ENCODE measurements around the gene DPF3. TPM values are rescaled to one million over a fixed set of nuclear protein-coding genes. Genes with fewer than 3 reads are reported as not detected.

Gene DPF3
- polyA plus RNA-seq, 6 donors from 2014 or later, result 4.2 to 9.0 (median 6.1) TPM

DNA sequence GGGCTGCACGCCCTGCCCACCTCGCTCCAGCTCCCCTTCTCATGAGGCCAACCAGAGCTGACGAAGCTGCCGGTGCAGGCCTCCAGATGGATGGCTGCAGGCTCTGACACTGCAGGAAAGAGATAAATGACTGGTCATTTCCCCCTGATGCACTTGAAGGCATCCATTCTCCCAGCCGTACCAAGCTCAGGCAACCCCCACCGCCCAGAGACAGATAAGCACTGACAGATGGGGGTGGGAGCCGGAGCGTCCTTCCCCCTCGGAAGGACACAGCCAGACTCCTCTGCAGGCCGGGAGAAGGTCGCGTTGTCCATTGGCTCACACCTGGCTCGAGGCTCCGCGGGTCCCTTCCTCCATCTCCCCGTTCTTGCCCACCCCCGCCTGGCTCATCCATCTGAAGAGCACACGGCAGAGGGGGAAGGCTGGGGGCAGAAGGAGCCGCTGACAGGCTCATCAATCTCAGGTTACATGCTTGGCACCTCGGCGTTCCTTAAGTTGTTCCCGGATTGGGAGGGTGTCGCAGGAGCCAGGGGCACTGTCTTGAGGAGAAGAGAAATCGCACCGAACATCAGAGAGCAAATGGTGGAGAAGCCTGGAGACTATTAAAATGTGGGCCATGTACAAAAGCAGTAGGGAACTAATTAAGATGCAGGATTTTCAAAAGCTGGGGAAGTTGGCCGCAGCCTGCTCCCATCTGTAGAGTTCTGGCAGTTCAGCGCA lies 151.6 kb downstream of the DPF3 start:
- DNase-seq (no peak), ATAC-seq (ENCODE audit: low read depth in 2 of 2) (no peak)
- peak overlapping the region in 1 of 6 donors; percentile 49 for H3K27ac Mint-ChIP-seq
- no peaks in the 10 kb centered on the region for H3K27me3 Mint-ChIP-seq
- peaks cover 0 to 8% (median 4%) of the 10 kb centered on the region in 3 donors for H3K4me1 Mint-ChIP-seq
- H3K9me3 Mint-ChIP-seq, result peaks cover 0 to 2% (median 0%) of the 10 kb centered on the region in 7 donors
- H3K36me3 Mint-ChIP-seq, result peaks cover 6 to 21% of the 10 kb centered on the region in 2 donors
- H3K4me3 Mint-ChIP-seq, result no peak overlapping the region

DNA sequence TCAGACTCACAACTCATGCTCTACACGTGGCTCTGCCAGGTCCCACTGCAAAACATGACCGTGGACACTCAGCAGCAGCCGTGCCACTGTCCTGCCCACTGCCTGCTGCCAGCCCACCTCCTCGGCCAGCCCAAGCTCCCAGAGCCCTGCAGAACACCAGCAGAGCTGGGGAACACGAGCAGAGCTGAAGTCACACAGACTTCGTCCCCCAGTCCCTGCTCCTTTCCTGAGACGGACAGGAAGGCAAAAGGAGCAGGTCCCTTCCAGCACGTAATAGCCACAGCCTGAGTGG lies 152.1 kb downstream of the DPF3 start:
- Mint-ChIP-seq H3K27me3 (no peaks in the 10 kb centered on the region), H3K4me3 (no peak overlapping the region), H3K36me3 (peaks cover 6 to 16% of the 10 kb centered on the region in 2 donors), H3K4me1 (peaks cover 0 to 8% (median 4%) of the 10 kb centered on the region in 3 donors), H3K27ac (no peak overlapping the region), H3K9me3 (peaks cover 0 to 2% (median 0%) of the 10 kb centered on the region in 7 donors)
- DNase-seq (no peak), ATAC-seq (ENCODE audit: low read depth in 2 of 2) (no peak)

DNA sequence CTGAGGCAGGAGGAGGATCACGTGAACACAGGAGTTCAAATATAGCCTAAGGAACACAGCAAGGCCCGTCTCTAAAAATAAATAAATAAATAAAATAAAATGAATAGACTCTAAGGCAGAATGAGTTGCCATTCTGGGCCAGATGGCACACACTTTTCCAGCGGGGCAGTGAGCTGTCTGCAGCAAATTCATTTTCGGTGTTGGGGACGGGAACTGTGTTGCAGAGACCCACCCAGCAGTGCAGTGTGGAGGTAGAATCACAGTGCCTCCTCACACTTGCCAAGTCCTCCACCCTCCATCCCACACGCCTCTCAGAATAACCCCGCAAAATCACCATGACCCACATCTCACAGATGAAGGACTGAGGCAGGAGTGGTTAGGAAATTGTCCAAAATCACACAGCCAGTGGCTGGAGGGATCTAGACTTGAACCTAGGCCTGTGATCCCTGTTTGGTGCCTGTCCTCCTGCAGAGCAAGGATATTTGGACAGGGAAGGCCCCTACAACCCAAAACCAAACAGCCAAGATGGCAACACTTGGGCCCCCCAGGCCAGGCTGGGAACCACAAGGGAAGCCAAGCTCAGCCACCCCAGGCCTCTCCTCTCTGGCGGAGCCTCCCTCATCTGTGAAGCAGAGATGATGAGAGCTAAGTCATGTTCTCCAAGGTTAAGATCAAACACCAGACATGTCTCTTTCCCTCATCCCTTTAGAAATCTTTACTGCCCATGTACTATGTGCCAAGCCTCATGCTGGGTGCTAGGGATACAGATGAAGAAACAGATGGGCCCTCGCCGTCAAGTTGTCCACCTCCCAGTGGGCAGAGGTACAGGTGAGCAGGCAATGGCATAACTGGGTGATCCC lies 152.7 kb downstream of the DPF3 start:
- Mint-ChIP-seq H3K27ac (peak overlapping the region in 1 of 6 donors; percentile 69), H3K36me3 (peaks cover 6 to 15% of the 10 kb centered on the region in 2 donors), H3K27me3 (no peaks in the 10 kb centered on the region), H3K4me3 (no peak overlapping the region), H3K9me3 (peaks cover 0 to 2% (median 0%) of the 10 kb centered on the region in 7 donors), H3K4me1 (peaks cover 0 to 8% (median 4%) of the 10 kb centered on the region in 3 donors)
- DNase-seq (no peak), ATAC-seq (ENCODE audit: low read depth in 2 of 2) (no peak)

DNA sequence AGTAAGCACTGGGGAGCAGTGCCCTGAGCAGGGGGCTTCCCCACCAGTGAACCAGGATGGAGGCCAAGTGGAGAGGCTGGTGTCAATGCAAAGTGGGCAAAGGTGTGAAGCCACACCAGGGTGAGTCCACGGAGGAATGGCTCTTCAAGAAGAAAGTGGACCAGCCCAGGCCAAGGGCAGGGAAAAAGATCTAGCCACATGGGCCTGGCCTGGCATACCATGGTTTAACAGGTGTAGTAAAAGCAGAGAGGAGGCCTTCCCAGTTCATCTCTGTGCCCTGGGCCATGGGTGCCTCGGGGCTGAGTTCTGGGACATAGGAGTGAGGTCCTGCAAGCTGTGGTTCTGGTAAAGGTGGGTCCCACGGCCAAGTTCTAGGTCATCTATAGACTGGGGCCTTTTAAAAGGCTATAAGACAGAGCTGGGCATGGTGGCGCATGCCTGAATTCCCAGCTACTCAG lies 153.4 kb downstream of the DPF3 start:
- peaks cover 0 to 2% (median 0%) of the 10 kb centered on the region in 7 donors for H3K9me3 Mint-ChIP-seq
- ATAC-seq (ENCODE audit: low read depth in 2 of 2) (no peak), DNase-seq (no peak)
- peak overlapping the region in 2 of 6 donors; percentile 69 to 72 for H3K27ac Mint-ChIP-seq
- H3K4me3 Mint-ChIP-seq, result no peak overlapping the region
- H3K4me1 Mint-ChIP-seq, result peaks cover 0 to 8% (median 4%) of the 10 kb centered on the region in 3 donors
- no peaks in the 10 kb centered on the region for H3K27me3 Mint-ChIP-seq
- H3K36me3 Mint-ChIP-seq, result peaks cover 2 to 15% of the 10 kb centered on the region in 2 donors

DNA sequence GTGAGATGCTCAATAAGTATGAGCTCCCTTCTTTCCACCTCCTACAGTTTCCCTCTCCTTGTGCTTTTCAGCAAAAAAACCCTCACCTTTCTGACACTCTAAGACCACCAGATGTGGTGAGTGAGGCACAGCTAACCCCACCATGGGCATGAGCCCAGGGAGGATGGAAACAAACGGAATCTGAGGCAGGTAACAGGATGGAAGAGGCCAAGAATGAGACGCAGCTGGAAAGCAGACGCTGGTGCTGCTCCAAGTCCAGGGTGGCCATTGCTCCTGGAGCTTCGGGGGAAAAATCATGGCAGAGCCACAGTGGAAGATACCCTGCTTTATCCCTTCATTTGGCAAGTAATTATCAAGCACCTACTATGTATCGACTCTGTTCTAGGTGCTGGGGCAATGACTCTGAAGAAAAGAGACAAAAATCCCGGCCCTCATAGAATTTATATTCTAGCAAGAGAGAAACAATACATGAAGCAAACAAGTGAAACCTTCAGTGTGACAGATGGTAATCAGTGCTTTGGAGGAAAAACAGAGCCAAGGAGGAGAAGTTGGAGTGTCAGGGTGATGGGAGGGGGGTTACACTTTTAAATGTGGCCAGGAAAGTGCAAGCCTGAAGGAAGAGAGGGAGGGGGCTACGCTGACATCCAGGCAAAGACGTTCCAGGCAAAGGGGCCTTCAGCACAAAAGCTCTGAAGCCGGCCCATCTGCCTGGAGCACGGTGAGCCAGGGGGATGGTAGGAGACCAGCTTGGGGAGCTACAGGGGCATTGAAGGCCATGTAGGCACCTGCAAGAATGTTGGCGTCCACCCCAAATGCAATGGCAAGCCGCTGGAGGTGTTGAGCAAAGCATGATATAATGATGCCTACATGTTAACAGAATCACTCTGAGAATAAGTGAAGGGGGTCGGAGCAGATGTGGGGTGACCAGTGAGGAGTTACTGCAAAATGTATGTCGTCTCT lies 154.2 kb downstream of the DPF3 start:
- Mint-ChIP-seq H3K4me1 (peaks cover 0 to 8% (median 3%) of the 10 kb centered on the region in 3 donors), H3K27ac (peak overlapping the region in 3 of 6 donors; percentile 65 to 81 (median 72))
- no peak for DNase-seq

DNA sequence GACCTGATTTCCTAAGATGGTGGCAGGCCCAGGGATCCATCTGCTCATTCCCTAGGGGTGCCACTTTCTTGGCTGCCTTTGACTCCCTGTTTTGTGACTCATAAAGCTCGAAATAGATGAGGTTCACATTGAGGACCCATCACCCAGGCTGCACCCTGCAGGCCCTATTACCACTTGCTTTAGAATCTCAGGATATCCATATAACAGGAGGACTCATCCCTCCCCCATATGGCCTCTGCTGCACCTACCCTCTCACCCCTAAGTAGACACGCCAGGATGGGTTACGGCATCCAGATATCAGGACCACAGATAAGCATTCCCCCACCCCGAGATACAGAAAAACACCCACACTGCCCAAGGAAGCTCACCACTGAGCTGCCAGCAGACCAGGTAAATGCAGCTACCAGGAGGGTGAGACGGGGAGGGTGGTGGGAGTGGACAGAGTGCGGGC lies 155.7 kb downstream of the DPF3 start:
- DNase-seq (no peak), ATAC-seq (ENCODE audit: low read depth in 2 of 2) (no peak)
- Mint-ChIP-seq H3K27me3 (no peaks in the 10 kb centered on the region), H3K9me3 (no peaks in the 10 kb centered on the region), H3K4me3 (no peak overlapping the region), H3K27ac (no peak overlapping the region), H3K4me1 (peaks cover 0 to 11% (median 2%) of the 10 kb centered on the region in 3 donors), H3K36me3 (peaks cover 0 to 15% of the 10 kb centered on the region in 2 donors)

More for the DNA sequence above, 154.2 kb downstream of the DPF3 start:
- Mint-ChIP-seq H3K27me3 (no peaks in the 10 kb centered on the region), H3K4me3 (no peak overlapping the region), H3K36me3 (peaks cover 0 to 15% of the 10 kb centered on the region in 2 donors), H3K9me3 (no peaks in the 10 kb centered on the region)
- no peak for ATAC-seq (ENCODE audit: low read depth in 2 of 2)

DNA sequence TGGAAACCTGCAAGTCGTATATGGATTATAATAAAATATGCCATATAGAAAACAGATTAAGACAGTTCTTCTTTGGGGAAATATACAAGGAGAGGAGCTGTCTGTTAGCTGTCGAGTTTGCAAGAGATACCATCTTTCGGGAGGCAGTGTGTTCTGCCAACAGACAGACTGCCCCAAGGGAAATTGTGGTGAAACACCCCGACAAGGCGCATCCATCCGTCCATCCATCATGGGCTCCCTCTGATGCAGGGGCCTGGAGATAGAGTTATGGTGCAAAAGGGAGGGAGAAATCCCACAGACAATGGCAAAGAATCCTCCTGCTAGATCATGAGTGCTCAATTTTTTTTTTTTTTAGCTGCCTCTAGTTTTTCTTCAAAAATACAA lies 156.3 kb downstream of the DPF3 start:
- no peaks in the 10 kb centered on the region for H3K9me3 Mint-ChIP-seq
- peak overlapping the region in 1 of 6 donors; percentile 30 for H3K27ac Mint-ChIP-seq
- peaks cover 0 to 15% of the 10 kb centered on the region in 2 donors for H3K36me3 Mint-ChIP-seq
- H3K27me3 Mint-ChIP-seq, result no peaks in the 10 kb centered on the region
- H3K4me3 Mint-ChIP-seq, result no peak overlapping the region
- peaks cover 4 to 17% (median 8%) of the 10 kb centered on the region in 3 donors for H3K4me1 Mint-ChIP-seq
- ATAC-seq (ENCODE audit: low read depth in 2 of 2) (no peak), DNase-seq (no peak)

DNA sequence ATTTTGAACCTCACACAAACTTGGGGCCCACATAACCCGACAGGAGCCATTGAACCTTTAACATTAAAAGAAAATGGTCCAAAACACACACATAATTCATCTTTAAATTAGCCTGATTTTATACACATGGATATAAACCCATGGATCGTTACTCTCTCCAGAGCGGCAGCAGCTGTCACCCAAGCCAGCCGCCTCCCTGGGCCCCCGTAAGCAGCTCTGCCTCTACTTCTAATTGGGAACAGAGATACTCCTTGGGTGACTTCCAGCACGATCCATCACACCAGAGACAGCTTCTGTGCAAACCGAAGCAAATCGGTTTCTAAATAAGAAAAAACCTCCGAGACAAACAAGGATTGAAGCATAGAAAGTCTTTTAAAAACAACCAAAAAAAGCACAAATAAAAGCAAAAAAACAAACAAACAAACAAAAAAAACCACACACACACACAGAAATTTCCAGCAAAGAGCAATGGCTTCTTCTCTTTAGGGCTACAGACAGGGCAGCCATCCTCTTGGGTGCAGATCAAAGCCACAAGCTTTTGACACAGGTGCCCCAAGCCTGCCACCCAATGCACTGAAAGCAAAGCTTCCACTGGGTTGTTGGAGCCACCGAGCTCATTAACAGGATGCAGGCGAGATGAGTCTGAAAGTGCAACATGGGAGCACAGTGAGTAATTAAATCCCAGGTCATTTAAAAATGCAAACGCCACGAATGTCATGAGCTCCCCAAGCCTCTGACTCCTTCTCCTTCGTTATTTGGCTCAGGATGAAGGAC lies 156.9 kb downstream of the DPF3 start:
- Mint-ChIP-seq H3K36me3 (peaks cover 0 to 15% of the 10 kb centered on the region in 2 donors), H3K27ac (no peak overlapping the region), H3K9me3 (no peaks in the 10 kb centered on the region), H3K4me3 (no peak overlapping the region), H3K27me3 (no peaks in the 10 kb centered on the region), H3K4me1 (peaks cover 4 to 17% (median 9%) of the 10 kb centered on the region in 3 donors)
- ATAC-seq (ENCODE audit: low read depth in 2 of 2) (no peak), DNase-seq (no peak)

DNA sequence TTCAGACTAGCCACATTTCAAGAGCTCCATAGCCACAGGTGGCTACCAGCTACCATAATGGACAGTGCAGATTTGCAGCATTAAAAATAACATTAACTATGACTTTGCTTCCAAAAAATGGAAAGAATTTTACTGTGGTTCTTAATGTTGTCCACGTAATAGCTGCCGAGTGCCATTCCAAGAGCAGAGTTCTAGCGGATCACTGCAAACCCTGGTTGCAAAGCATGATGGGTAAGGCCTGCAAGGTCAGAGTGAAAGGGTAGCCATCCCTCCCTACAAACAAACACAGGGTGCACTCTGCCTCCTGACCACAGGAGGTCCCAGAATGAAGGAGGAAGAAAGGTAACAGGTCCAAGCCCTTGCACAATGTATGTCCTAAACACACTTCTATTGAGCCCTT lies 157.6 kb downstream of the DPF3 start:
- ATAC-seq (ENCODE audit: low read depth in 2 of 2), result no peak
- Mint-ChIP-seq H3K4me3 (no peak overlapping the region), H3K9me3 (no peaks in the 10 kb centered on the region), H3K36me3 (peaks cover 0 to 19% of the 10 kb centered on the region in 2 donors), H3K4me1 (peaks cover 4 to 17% (median 9%) of the 10 kb centered on the region in 3 donors), H3K27ac (no peak overlapping the region), H3K27me3 (no peaks in the 10 kb centered on the region)
- DNase-seq, result no peak

DNA sequence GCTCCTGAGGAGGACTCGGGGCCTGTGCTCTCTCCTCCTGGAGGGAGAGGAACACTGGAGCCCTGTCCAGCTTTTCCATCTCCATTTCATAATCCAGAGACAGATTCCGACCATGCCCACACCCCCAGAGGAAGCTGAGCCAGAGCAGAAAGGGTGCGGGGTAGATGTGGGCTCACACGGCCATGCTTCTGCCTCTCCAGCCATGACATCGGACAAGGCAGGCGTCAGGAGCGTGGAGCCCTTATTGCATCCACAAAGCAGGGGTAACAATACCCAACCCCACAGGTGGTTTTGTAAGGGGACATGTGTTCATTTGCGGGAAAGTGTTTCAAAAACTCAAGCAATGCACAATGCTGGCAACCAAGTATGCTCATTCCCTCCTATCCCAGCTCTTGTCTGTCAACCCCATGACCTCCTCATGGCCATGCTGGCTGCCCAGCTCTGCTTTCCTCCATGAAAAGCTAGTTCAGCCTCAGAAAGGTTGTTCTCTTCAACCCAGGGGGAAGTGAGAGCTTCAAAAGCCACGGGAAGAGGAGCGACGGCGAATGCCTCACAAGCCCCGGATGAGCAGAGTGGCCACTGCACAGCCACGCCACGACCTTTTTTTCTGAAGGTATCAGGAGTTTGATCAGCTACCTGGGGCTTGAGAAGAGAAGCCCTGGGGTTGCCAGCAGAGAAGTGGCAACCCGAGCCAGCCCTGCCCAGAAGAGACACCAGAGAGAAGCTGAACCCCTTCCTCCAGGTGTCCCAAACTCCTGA lies 161.7 kb downstream of the DPF3 start:
- ATAC-seq (ENCODE audit: low read depth in 2 of 2), result no peak
- no peaks in the 10 kb centered on the region for H3K9me3 Mint-ChIP-seq
- H3K4me1 Mint-ChIP-seq, result peaks cover 4 to 15% (median 9%) of the 10 kb centered on the region in 3 donors
- no peak overlapping the region for H3K4me3 Mint-ChIP-seq
- no peak for DNase-seq
- H3K27me3 Mint-ChIP-seq, result no peaks in the 10 kb centered on the region
- peak overlapping the region in 1 of 6 donors; percentile 50 for H3K27ac Mint-ChIP-seq
- peaks cover 24 to 39% of the 10 kb centered on the region in 2 donors for H3K36me3 Mint-ChIP-seq

DNA sequence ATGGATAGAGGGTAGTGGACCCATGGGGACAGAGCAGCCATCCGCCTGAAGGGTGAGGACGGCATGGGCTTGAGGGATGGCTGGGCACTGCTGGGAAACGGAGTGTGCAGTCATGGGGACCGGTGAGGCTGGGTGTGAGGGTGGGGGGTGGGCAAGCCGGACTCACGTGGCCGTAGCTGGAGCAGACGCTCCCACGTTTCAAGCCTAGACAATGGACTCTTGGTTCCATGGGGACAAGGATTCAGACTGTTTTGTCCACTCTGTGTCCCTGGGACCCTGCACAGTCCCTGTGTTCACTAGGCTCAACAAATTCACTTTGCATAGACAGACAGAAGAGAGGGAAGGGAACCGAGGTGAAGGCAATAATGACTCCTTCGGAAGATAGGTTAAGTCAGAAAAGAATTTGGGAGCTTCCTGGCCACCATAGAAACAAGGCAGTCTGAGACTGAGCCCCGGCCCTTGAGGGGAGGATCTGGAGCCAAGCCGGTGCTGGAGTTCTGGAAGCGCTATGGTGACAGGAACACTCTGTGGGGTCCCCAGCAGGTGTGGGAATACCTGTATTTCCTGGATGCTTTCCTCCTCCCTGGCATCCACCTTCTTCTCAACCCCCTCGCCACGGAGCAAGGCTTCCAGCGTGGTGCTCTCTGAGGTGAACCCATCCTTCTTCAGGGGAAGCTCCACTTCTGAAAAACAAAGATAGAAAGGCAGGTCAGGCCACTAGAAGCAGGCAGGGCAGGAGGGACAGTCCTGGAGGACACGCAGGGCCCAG lies 162.5 kb downstream of the DPF3 start:
- H3K36me3 Mint-ChIP-seq, result peaks cover 30 to 46% of the 10 kb centered on the region in 2 donors
- no peak overlapping the region for H3K27ac Mint-ChIP-seq
- no peaks in the 10 kb centered on the region for H3K27me3 Mint-ChIP-seq
- DNase-seq (no peak), ATAC-seq (ENCODE audit: low read depth in 2 of 2) (no peak)
- no peaks in the 10 kb centered on the region for H3K9me3 Mint-ChIP-seq
- no peak overlapping the region for H3K4me3 Mint-ChIP-seq
- peaks cover 4 to 15% (median 9%) of the 10 kb centered on the region in 3 donors for H3K4me1 Mint-ChIP-seq

All from naive B cell (primary cell).